K562 (cell line): ENCODE measurements around the gene DCAKD. TPM values are rescaled to one million over a fixed set of nuclear protein-coding genes. Genes with fewer than 3 reads are reported as not detected.

ENCODE experiments used
- AFF4 ChIP-seq: sonication (generic); formaldehyde crosslinking; IDR thresholded peaks from 2 replicates; pipeline ENCODE4 v1.8.0; 2023; ENCODE audit warnings: mild to moderate bottlenecking, missing genetic modification reagents
- ATF6 ChIP-seq: sonication (generic); formaldehyde crosslinking; IDR thresholded peaks from 2 replicates; pipeline ENCODE4 v1.4.0; 2020; ENCODE audit warnings: mild to moderate bottlenecking, missing genetic modification reagents
- BACH1 ChIP-seq: fragments of 200-800 bp; sonication (Bioruptor generic); IDR thresholded peaks from 2 replicates; pipeline ENCODE4 v1.6.1; 2016; ENCODE audit warnings: missing genetic modification characterization, missing compliant biosample characterization
- CEBPB ChIP-seq: fragments of 450-650 bp; IDR thresholded peaks from 2 replicates; pipeline ENCODE4 v1.6.1; 2016; ENCODE audit warnings: missing genetic modification characterization, missing compliant biosample characterization
- DLX4 ChIP-seq: fragments of 250-450 bp; sonication (Bioruptor Pico); IDR thresholded peaks from 2 replicates; pipeline ENCODE4 v1.6.1; 2021; ENCODE audit warnings: mild to moderate bottlenecking
- HDAC2 ChIP-seq: fragments of 450-650 bp; IDR thresholded peaks from 2 replicates; pipeline ENCODE4 v1.6.1; 2016; ENCODE audit warnings: mild to moderate bottlenecking
- KLF1 ChIP-seq: fragments of 450-650 bp; IDR thresholded peaks from 2 replicates; pipeline ENCODE4 v1.6.1; 2016; ENCODE audit warnings: missing genetic modification characterization, missing compliant biosample characterization
- MAX ChIP-seq: sonication (generic); formaldehyde crosslinking; IDR thresholded peaks from 2 replicates; pipeline ENCODE4 v1.9.0; 2022; ENCODE audit warnings: mild to moderate bottlenecking, missing genetic modification reagents
- MLLT1 ChIP-seq, 2 experiments: fragments of 450-650 bp; IDR thresholded peaks; 2 replicates each; pipeline ENCODE4 v1.6.1; 2016
- MYNN ChIP-seq, 2 experiments: sonication (generic); formaldehyde crosslinking in 1 of 2; IDR thresholded peaks; 2 replicates each; pipeline versions ENCODE4 v1.5.0 to v1.6.1; 2016 to 2020; ENCODE audit warnings: antibody characterized with exemption in 1 of 2, missing genetic modification reagents in 1 of 2
- RB1 ChIP-seq: fragments of 450-650 bp; IDR thresholded peaks from 2 replicates; pipeline ENCODE4 v1.6.1; 2017; ENCODE audit warnings: low read depth, mild to moderate bottlenecking
- RBFOX2 ChIP-seq: fragments of 200-400 bp; formaldehyde crosslinking; IDR thresholded peaks from 2 replicates; pipeline ENCODE4 v1.6.1; 2017; ENCODE audit warnings: low read depth, mild to moderate bottlenecking, low read length, moderate library complexity
- ZBTB1 ChIP-seq: sonication (generic); formaldehyde crosslinking; IDR thresholded peaks from 2 replicates; pipeline ENCODE4 v1.8.1; 2023; ENCODE audit warnings: missing genetic modification reagents, low read depth, mild to moderate bottlenecking, borderline replicate concordance
- ZNF165 ChIP-seq: fragments of 250-450 bp; sonication (Bioruptor Pico); IDR thresholded peaks from 2 replicates; pipeline ENCODE4 v1.4.0; 2020; ENCODE audit warnings: borderline replicate concordance
- ZNF764 ChIP-seq: fragments of 250-450 bp; sonication (Bioruptor Pico); IDR thresholded peaks from 2 replicates; pipeline ENCODE4 v1.4.0; 2020; ENCODE audit warnings: low read depth, mild to moderate bottlenecking, moderate library complexity
- polyA plus RNA-seq, 8 experiments: library from polyadenylated mRNA; depleted of rRNA in 4 of 8; stranded (reverse) in 5 of 8; unstranded in 3 of 8; fragments of >200 nt; fragmentation: Nextera tagmentation in 2 of 8; fragmentation: Illumina TruSeq in 1 of 8; extraction: Ambion mirVana in 2 of 8; extraction: Trizol in 1 of 8; gene quantifications; 2 replicates each; pipeline versions ENCODE4 v1.2.1 to v1.2.3, GENCODE V29; 2011 to 2014; ENCODE audit warnings: inconsistent platforms in 1 of 8, missing spikeins in 1 of 8
- total RNA-seq, 7 experiments: library from RNA; depleted of rRNA in 6 of 7; stranded (reverse); fragments of >200 nt in 6 of 7; fragmentation: Illumina TruSeq in 2 of 7; extraction: Trizol in 2 of 7; gene quantifications; 2 replicates each; pipeline versions ENCODE4 v1.2.1 to v1.2.3, GENCODE V29; 2011 to 2021; ENCODE audit warnings: low replicate concordance in 1 of 7

Gene DCAKD
- total and polyA plus RNA-seq, 9 of the 15 experiments (the other 6 are each of a cell fraction or from before 2014, with no cell fraction given), result 7.9 to 35.5 (median 21.4) TPM

GRCh38 chr17:45021607-45022287, 29.7 kb downstream of the DCAKD start (continued):
- 0 out of 2 replicates have a peak, but pooled peaks have one; percentile 60 for TF ChIP-seq ATF6
- TF ChIP-seq ZNF165 (CRISPR knock-in tag), result no peak
- no peak for TF ChIP-seq CEBPB
- TF ChIP-seq RBFOX2, result peak; percentile 76
- 0 out of 2 replicates have a peak, but pooled peaks have one; percentile 30 for TF ChIP-seq MYNN (IDR thresholded peaks at IDR 0.05)
- no peak for TF ChIP-seq MYNN (CRISPR knock-in tag; IDR thresholded peaks at IDR 0.05)
- no peak for TF ChIP-seq BACH1
- peak; percentile 28; the same call in 1 of the 2 replicates for TF ChIP-seq KLF1 (tag)
- TF ChIP-seq MLLT1 (IDR thresholded peaks at IDR 0.05), result 0 out of 4 replicates have a peak, but pooled peaks of 1 of the 2 experiments have one; percentile 23
- 0 out of 2 replicates have a peak, but pooled peaks have one; percentile 11 for TF ChIP-seq ZNF764 (CRISPR knock-in tag)
- TF ChIP-seq ZBTB1, result 0 out of 2 replicates have a peak, but pooled peaks have one; percentile 31
- peak; percentile 60 for TF ChIP-seq MAX (CRISPR knock-in tag)
- peak; percentile 31; the same call in 1 of the 2 replicates for TF ChIP-seq AFF4
- TF ChIP-seq HDAC2, result no peak
- TF ChIP-seq DLX4, result no peak
- peak; percentile 91 for TF ChIP-seq RB1
